HL-60 (cell line): Measurements from ENCODE around the gene IRF8.
"Not testable (repeated sequence)": the region's sequence is repeated elsewhere in the genome, so short reads cannot be mapped to it uniquely, and the experiment has no call there.

Source experiments
- DNase-seq, 2 experiments: peaks; one replicate each; pipeline ENCODE4 v3.0.0-alpha.2; 2010 to 2020; ENCODE audit warnings: low read depth in 1 of 2, low spot score in 1 of 2
- H3K27ac ChIP-seq: fragments of 250-450 bp; sonication (Bioruptor Pico); replicated peaks from 2 replicates; pipeline ENCODE4 v1.5.1; 2020; ENCODE audit warnings: mild to moderate bottlenecking, moderate library complexity
- H3K27me3 ChIP-seq: fragments of 250-450 bp; sonication (Bioruptor Pico); 2 replicates; pipeline ENCODE4 v1.5.1; 2021; ENCODE audit warnings: mild to moderate bottlenecking, moderate library complexity; ENCODE audit not compliant: insufficient read depth, poor library complexity, severe bottlenecking
- H3K4me3 ChIP-seq: replicated peaks from 2 replicates; pipeline ENCODE4 v1.5.1; 2011; ENCODE audit warnings: mild to moderate bottlenecking, control low read depth, low read length; ENCODE audit not compliant: insufficient read depth
- GABPA ChIP-seq: IDR thresholded peaks from 2 replicates; pipeline ENCODE4 v1.6.1; 2012; ENCODE audit warnings: low read depth
- POLR2AphosphoS5 ChIP-seq: IDR thresholded peaks from 2 replicates; pipeline ENCODE4 v1.6.1; 2012; ENCODE audit warnings: low read depth
- REST ChIP-seq: IDR thresholded peaks from 2 replicates; pipeline ENCODE4 v1.6.1; 2012; ENCODE audit warnings: low read depth; ENCODE audit not compliant: insufficient replicate concordance
- SPI1 ChIP-seq: IDR thresholded peaks from 2 replicates; pipeline ENCODE4 v1.6.1; 2012; ENCODE audit warnings: low read depth, mild to moderate bottlenecking, borderline replicate concordance
- TF ChIP-seq, protein P1 (sequence below): IDR thresholded peaks from one replicate; pipeline ENCODE4 v1.5.1; 2011; ENCODE audit warnings: low read length, control low read depth, inconsistent platforms; ENCODE audit not compliant: insufficient read depth

The IRF8 gene

GRCh38 chr16:85857406-85857805, 41.6 kb upstream of the IRF8 start:
- Histone ChIP-seq H3K27me3 (no peaks in the 10 kb centered on the region), H3K27ac (no peak overlapping the region), H3K4me3 (no peak overlapping the region)
- no peak for TF ChIP-seq REST
- TF ChIP-seq SPI1, result no peak
- TF ChIP-seq GABPA, result no peak
- DNase-seq, result no peak

DNA sequence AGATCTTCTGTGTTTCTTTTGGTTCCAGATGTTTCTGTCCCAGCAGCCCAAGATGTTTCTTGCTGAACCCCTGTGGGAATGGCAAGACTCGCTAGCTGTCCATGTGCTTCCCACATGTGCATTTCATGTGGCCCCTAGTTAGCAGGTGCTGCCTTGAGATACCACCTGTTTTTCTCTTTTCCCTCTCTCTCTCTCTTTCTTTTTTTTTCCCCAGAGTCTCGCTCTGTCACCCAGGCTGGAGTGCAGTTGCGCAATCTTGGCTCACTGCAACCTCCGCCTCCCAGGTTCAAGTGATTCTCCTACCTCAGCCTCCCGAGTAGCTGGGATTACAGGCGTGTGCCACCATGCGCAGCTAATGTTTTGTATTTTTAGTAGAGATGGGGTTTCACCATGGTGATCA, 40.4 kb upstream of the IRF8 start:
- not testable (repeated sequence) for DNase-seq, H3K27ac ChIP-seq, H3K27me3 ChIP-seq, H3K4me3 ChIP-seq

GRCh38 chr16:85858984-85859817, 39.8 kb upstream of the IRF8 start:
- H3K4me3 ChIP-seq, result no peak overlapping the region
- no peak overlapping the region for H3K27ac ChIP-seq
- TF ChIP-seq SPI1, result no peak
- TF ChIP-seq, protein P1, sequence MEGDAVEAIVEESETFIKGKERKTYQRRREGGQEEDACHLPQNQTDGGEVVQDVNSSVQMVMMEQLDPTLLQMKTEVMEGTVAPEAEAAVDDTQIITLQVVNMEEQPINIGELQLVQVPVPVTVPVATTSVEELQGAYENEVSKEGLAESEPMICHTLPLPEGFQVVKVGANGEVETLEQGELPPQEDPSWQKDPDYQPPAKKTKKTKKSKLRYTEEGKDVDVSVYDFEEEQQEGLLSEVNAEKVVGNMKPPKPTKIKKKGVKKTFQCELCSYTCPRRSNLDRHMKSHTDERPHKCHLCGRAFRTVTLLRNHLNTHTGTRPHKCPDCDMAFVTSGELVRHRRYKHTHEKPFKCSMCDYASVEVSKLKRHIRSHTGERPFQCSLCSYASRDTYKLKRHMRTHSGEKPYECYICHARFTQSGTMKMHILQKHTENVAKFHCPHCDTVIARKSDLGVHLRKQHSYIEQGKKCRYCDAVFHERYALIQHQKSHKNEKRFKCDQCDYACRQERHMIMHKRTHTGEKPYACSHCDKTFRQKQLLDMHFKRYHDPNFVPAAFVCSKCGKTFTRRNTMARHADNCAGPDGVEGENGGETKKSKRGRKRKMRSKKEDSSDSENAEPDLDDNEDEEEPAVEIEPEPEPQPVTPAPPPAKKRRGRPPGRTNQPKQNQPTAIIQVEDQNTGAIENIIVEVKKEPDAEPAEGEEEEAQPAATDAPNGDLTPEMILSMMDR, result no peak
- no peak for TF ChIP-seq GABPA
- no peak for TF ChIP-seq POLR2AphosphoS5
- no peak for TF ChIP-seq REST
- no peaks in the 10 kb centered on the region for H3K27me3 ChIP-seq
- no peak for DNase-seq

GRCh38 chr16:85859818-85860125, 39.2 kb upstream of the IRF8 start:
- TF ChIP-seq, protein P1, result no peak
- TF ChIP-seq GABPA (no peak), POLR2AphosphoS5 (no peak), REST (no peak), SPI1 (no peak)
- no peak overlapping the region for H3K4me3 ChIP-seq
- peak in 1 of 2 experiments; percentile 29 for DNase-seq
- H3K27me3 ChIP-seq, result no peaks in the 10 kb centered on the region
- no peak overlapping the region for H3K27ac ChIP-seq
